ENCODE measurements around the gene UNC5A.

Gene UNC5A

GRCh38 chr5:176822793-176823481 lies 12.6 kb downstream of the UNC5A start:
- TF ChIP-seq POLR2AphosphoS5 (IDR thresholded peaks at IDR 0.05; ENCODE audit: low read depth, low read length) (no peak), SIN3A (IDR thresholded peaks at IDR 0.05; ENCODE audit: borderline replicate concordance, insufficient read depth, low read length) (no peak), FOXP2 (optimal IDR thresholded peaks at IDR 0.05; ENCODE audit: borderline replicate concordance, extremely low read depth, extremely low read length, insufficient read depth) (no peak), TAF1 (IDR thresholded peaks at IDR 0.05; ENCODE audit: borderline replicate concordance, insufficient read depth, low read length) (no peak), REST (IDR thresholded peaks at IDR 0.05; ENCODE audit: insufficient read depth in 1 of 2, low read depth in 2 of 2, low read length in 2 of 2) (no peak)

DNA sequence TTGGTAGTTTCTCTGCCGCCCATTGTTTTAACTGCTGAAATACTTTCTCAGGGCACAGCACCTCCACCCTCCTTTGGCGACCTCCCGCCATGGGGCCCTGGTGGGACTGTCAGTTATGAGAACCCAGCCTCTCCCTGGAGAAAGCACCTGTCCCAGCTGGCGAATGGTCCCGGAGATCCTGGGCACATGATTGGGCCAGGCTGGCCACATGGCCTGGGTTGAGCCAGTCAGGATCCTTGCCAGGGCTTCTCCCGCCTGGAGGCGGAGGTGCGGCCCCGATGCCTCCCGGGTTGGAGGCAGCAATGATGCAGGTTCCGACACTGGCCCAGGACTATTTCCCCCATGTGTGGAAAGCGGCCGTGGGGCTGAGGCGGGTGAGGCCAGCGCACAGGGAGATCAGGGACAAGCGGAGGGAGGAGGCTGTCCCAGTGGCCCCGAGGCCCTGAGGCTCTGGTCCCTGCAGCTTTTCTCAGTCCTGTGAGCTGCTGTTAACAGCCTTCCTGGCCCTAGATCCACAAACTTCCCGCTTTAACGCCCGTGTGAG lies 13.6 kb downstream of the UNC5A start:
- TF ChIP-seq POLR2AphosphoS5 (IDR thresholded peaks at IDR 0.05; ENCODE audit: low read depth, low read length) (no peak), FOXP2 (optimal IDR thresholded peaks at IDR 0.05; ENCODE audit: borderline replicate concordance, extremely low read depth, extremely low read length, insufficient read depth) (no peak), REST (IDR thresholded peaks at IDR 0.05; ENCODE audit: insufficient read depth in 1 of 2, low read depth in 2 of 2, low read length in 2 of 2) (no peak), TAF1 (IDR thresholded peaks at IDR 0.05; ENCODE audit: borderline replicate concordance, insufficient read depth, low read length) (no peak), SIN3A (IDR thresholded peaks at IDR 0.05; ENCODE audit: borderline replicate concordance, insufficient read depth, low read length) (no peak)

- TF ChIP-seq POLR2AphosphoS5 (IDR thresholded peaks at IDR 0.05; ENCODE audit: low read depth, low read length) = no peak
- TF ChIP-seq SIN3A (IDR thresholded peaks at IDR 0.05; ENCODE audit: borderline replicate concordance, insufficient read depth, low read length) = no peak
- no peak for TF ChIP-seq FOXP2 (optimal IDR thresholded peaks at IDR 0.05; ENCODE audit: borderline replicate concordance, extremely low read depth, extremely low read length, insufficient read depth)
- no peak for TF ChIP-seq TAF1 (IDR thresholded peaks at IDR 0.05; ENCODE audit: borderline replicate concordance, insufficient read depth, low read length)
- no peak for TF ChIP-seq REST (IDR thresholded peaks at IDR 0.05; ENCODE audit: insufficient read depth in 1 of 2, low read depth in 2 of 2, low read length in 2 of 2)
Measured at GRCh38 chr5:176824604-176825003, 14.2 kb downstream of the UNC5A start.

DNA sequence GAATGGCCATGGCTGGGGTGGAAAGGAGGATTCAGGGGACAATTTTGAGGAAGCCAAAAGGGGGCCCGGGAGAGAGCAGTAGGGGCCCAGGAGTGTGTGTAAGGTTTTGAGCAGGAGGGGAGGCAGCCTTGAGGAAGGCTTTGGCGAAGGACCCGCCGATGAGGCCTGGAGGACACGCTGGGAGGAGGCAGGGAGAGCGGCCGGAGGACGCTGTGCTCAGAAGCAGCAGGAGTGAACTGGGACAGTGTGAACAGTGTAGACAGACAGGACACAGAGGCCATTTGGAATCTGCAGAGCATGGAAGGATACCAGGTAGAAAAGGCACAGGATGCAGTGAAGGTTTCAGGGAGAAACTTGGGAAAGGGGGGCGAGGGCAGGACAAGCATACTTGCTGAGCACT lies 14.9 kb downstream of the UNC5A start:
- TF ChIP-seq POLR2AphosphoS5 (IDR thresholded peaks at IDR 0.05; ENCODE audit: low read depth, low read length) (no peak), TAF1 (IDR thresholded peaks at IDR 0.05; ENCODE audit: borderline replicate concordance, insufficient read depth, low read length) (no peak), SIN3A (IDR thresholded peaks at IDR 0.05; ENCODE audit: borderline replicate concordance, insufficient read depth, low read length) (no peak), REST (IDR thresholded peaks at IDR 0.05; ENCODE audit: insufficient read depth in 1 of 2, low read depth in 2 of 2, low read length in 2 of 2) (no peak), FOXP2 (optimal IDR thresholded peaks at IDR 0.05; ENCODE audit: borderline replicate concordance, extremely low read depth, extremely low read length, insufficient read depth) (no peak)

All from PFSK-1 (cell line).